HepG2 (cell line): ENCODE measurements around the gene TFAP2E. TPM values are rescaled to one million over a fixed set of nuclear protein-coding genes. Genes with fewer than 3 reads are reported as not detected.

Experiments used
- ATAC-seq: fragments of 200-7000 bp; cut with Tn5 transposase; 3 replicates; pipeline ENCODE4 v1.9.1; 2020; ENCODE audit warnings: mild to moderate bottlenecking, moderate library complexity
- BruUV-seq: library from RNA; stranded (reverse); fragments of 400-500 nt; replicated peaks from 2 replicates; lab custom pipeline; 2021; lab: Mats Ljungman, UMichigan
- CTCF ChIA-PET: fragments of 300-600 bp; formaldehyde crosslinking; extraction: SDS; loops from one replicate; lab custom pipeline; 2021; ENCODE audit warnings: low total read pairs, inconsistent platforms, low intra/inter-chr PET ratio; lab: Yijun Ruan, JAX
- POLR2A ChIA-PET: fragments of 350-600 bp; sonication (Branson Sonifier 250); formaldehyde crosslinking; loops from one replicate; lab custom pipeline; 2020; ENCODE audit warnings: antibody characterized with exemption, inconsistent platforms; lab: Yijun Ruan, JAX
- DNase-seq: peaks from one replicate; pipeline ENCODE4 v3.0.0-alpha.2; 2015; ENCODE audit warnings: low spot score
- FAIRE-seq: peaks from 3 replicates; lab custom pipeline; 2011; peaks lifted over from hg19 to GRCh38; lab: Jason Lieb, UNC
- H2AFZ ChIP-seq: one replicate; pipeline ENCODE4 v1.6.1; 2011; ENCODE audit warnings: low read length, inconsistent platforms
- H3K27ac ChIP-seq: fragments of 300-600 bp; 3 replicates; pipeline ENCODE4 v1.8.0; 2011; ENCODE audit warnings: mixed run types, mild to moderate bottlenecking, mixed read lengths, low read length, inconsistent platforms; ENCODE audit not compliant: insufficient read depth; ENCODE audit errors: extremely low read length
- H3K27me3 ChIP-seq, 2 experiments: fragments of 200-600 bp in 1 of 2; 2 replicates in 1 of 2; 3 replicates in 1 of 2; pipeline versions ENCODE4 v1.6.0 to v1.8.0; 2011; ENCODE audit warnings: low read length in 2 of 2, mild to moderate bottlenecking in 2 of 2, moderate library complexity in 2 of 2, inconsistent platforms in 1 of 2; ENCODE audit not compliant: insufficient read depth in 2 of 2, control insufficient read depth in 1 of 2
- H3K36me3 ChIP-seq, 2 experiments: fragments of 200-600 bp in 1 of 2; replicated peaks in 1 of 2; 2 replicates in 1 of 2; 3 replicates in 1 of 2; pipeline versions ENCODE4 v1.5.1 to v1.8.0; 2011; ENCODE audit warnings: low read length in 2 of 2, inconsistent platforms in 1 of 2; ENCODE audit not compliant: insufficient read depth in 2 of 2, control insufficient read depth in 1 of 2
- H3K4me1 ChIP-seq: 2 replicates; pipeline ENCODE4 v1.5.1; 2012; ENCODE audit warnings: low read length, inconsistent platforms; ENCODE audit not compliant: insufficient read depth
- H3K4me2 ChIP-seq: 2 replicates; pipeline ENCODE4 v1.6.0; 2011; ENCODE audit warnings: low read depth, low read length, inconsistent platforms
- H3K4me3 ChIP-seq, 3 experiments: fragments of 200-600 bp in 1 of 3; sonication (generic), shearing (Covaris generic) in 1 of 3; replicated peaks in 1 of 3; 2 replicates each; pipeline ENCODE4 v1.5.1; 2011 to 2016; ENCODE audit warnings: low read length in 3 of 3, inconsistent platforms in 2 of 3, low read depth in 2 of 3, mild to moderate bottlenecking in 2 of 3, control low read depth in 1 of 3, mixed read lengths in 1 of 3; ENCODE audit not compliant: insufficient read depth in 1 of 3
- H3K79me2 ChIP-seq: one replicate; pipeline ENCODE4 v1.6.1; 2011; ENCODE audit warnings: low read length, inconsistent platforms; ENCODE audit not compliant: insufficient read depth
- H3K9ac ChIP-seq: 2 replicates; pipeline ENCODE4 v1.6.0; 2011; ENCODE audit warnings: mild to moderate bottlenecking, low read depth, low read length, inconsistent platforms; ENCODE audit not compliant: insufficient read depth
- H3K9me3 ChIP-seq: 2 replicates; pipeline ENCODE4 v1.5.1; 2012; ENCODE audit warnings: mild to moderate bottlenecking, low read length
- H4K20me1 ChIP-seq: 2 replicates; pipeline ENCODE4 v1.6.0; 2011; ENCODE audit warnings: inconsistent platforms, mild to moderate bottlenecking, low read length, moderate library complexity; ENCODE audit not compliant: insufficient read depth
- AFF4 ChIP-seq: sonication (generic); formaldehyde crosslinking; IDR thresholded peaks from 2 replicates; pipeline ENCODE4 v1.4.0; 2020; ENCODE audit warnings: missing genetic modification reagents
- ETV6 ChIP-seq: sonication (generic); formaldehyde crosslinking; conservative IDR thresholded peaks from 2 replicates; pipeline ENCODE4 v1.4.0; 2020; ENCODE audit warnings: missing genetic modification reagents
- FOXA3 ChIP-seq: IDR thresholded peaks from 2 replicates; pipeline ENCODE4 v1.6.1; 2016; ENCODE audit warnings: missing genetic modification reagents, missing compliant biosample characterization
- MEF2D ChIP-seq: sonication (generic); formaldehyde crosslinking; IDR thresholded peaks from 2 replicates; pipeline ENCODE4 v1.5.1; 2020; ENCODE audit warnings: mild to moderate bottlenecking, missing genetic modification reagents
- NAIF1 ChIP-seq: sonication (generic); formaldehyde crosslinking; IDR thresholded peaks from 2 replicates; pipeline ENCODE4 v1.5.0; 2020; ENCODE audit warnings: mild to moderate bottlenecking, missing genetic modification reagents, borderline replicate concordance
- SAP130 ChIP-seq: IDR thresholded peaks from 2 replicates; pipeline ENCODE4 v1.6.1; 2016; ENCODE audit warnings: low read depth
- SATB2 ChIP-seq: sonication (generic); formaldehyde crosslinking; IDR thresholded peaks from 2 replicates; pipeline ENCODE4 v1.5.0; 2020; ENCODE audit warnings: missing genetic modification reagents
- TARDBP ChIP-seq: sonication (generic); formaldehyde crosslinking; IDR thresholded peaks from 2 replicates; pipeline ENCODE4 v1.8.0; 2022; ENCODE audit warnings: mild to moderate bottlenecking, missing genetic modification reagents
- ZBTB42 ChIP-seq: sonication (generic); formaldehyde crosslinking; IDR thresholded peaks from 2 replicates; pipeline ENCODE4 v1.5.0; 2020; ENCODE audit warnings: mild to moderate bottlenecking, missing genetic modification reagents
- ZFP1 ChIP-seq: IDR thresholded peaks from 2 replicates; pipeline ENCODE4 v1.6.1; 2016
- ZFY ChIP-seq: sonication (generic); formaldehyde crosslinking; IDR thresholded peaks from 2 replicates; pipeline ENCODE4 v1.4.0; 2020; ENCODE audit warnings: missing genetic modification reagents
- ZNF354B ChIP-seq: sonication (generic); formaldehyde crosslinking; IDR thresholded peaks from 2 replicates; pipeline ENCODE4 v1.8.0; 2022; ENCODE audit warnings: mild to moderate bottlenecking, missing genetic modification reagents
- ZNF501 ChIP-seq: sonication (generic); formaldehyde crosslinking; IDR thresholded peaks from 2 replicates; pipeline ENCODE4 v1.5.1; 2020; ENCODE audit warnings: mild to moderate bottlenecking, moderate library complexity, missing genetic modification reagents
- ZNF639 ChIP-seq: conservative IDR thresholded peaks from 2 replicates; pipeline ENCODE4 v1.6.1; 2018; ENCODE audit warnings: missing genetic modification reagents
- WGBS: methylation state at CpG from one replicate; pipeline ENCODE4 v1.1.6; 2017; ENCODE audit warnings: low lambda C conversion rate; 5-methylcytosine and 5-hydroxymethylcytosine counted together
- in situ Hi-C: cut with HindIII; loops from 2 replicates; pipeline ENCODE4 v1.10.0; 2017; ENCODE audit warnings: low pct_unique_long_range_greater_than_20kb; ENCODE audit not compliant: extremely low pct_ligation_motif_present
- intact Hi-C: fragments of 100-400 bp; cut with micrococcal nuclease; formaldehyde crosslinking; loops from one replicate; pipeline ENCODE4 v1.10.0; 2022; ENCODE audit not compliant: unreplicated experiment
- polyA plus RNA-seq, 8 experiments: library from polyadenylated mRNA; depleted of rRNA in 3 of 8; stranded (reverse) in 7 of 8; unstranded in 1 of 8; fragments of >200 nt; fragmentation: Illumina TruSeq in 4 of 8; extraction: Trizol in 4 of 8; gene quantifications; 2 replicates each; pipeline versions ENCODE4 v1.2.1 to v1.2.3, GENCODE V29; 2011 to 2016; ENCODE audit warnings: low read depth in 4 of 8, missing spikeins in 1 of 8, mixed read lengths in 1 of 8; ENCODE audit not compliant: insufficient read depth in 1 of 8
- total RNA-seq, 5 experiments: library from RNA; depleted of rRNA; stranded (reverse); fragments of >200 nt; fragmentation: Illumina TruSeq; extraction: Trizol; gene quantifications; 2 replicates each; pipeline ENCODE4 v1.2.3, GENCODE V29; 2016; ENCODE audit warnings: low read depth in 1 of 5

TFAP2E gene
- total and polyA plus RNA-seq, 2 of the 13 experiments (the other 11 are each of a cell fraction or from before 2014, with no cell fraction given) = 0.31 to 0.41 TPM

GRCh38 chr1:35603941-35604340 lies 30.8 kb downstream of the TFAP2E start (continued):
- no peak for TF ChIP-seq SATB2 (CRISPR knock-in tag)
- no peak for TF ChIP-seq ZFP1 (CRISPR knock-in tag)
- TF ChIP-seq ZNF354B (CRISPR knock-in tag) = no peak
- no peak for TF ChIP-seq FOXA3
- TF ChIP-seq SAP130 (CRISPR knock-in tag) = no peak

GRCh38 chr1:35605071-35605866 lies 32.2 kb downstream of the TFAP2E start:
- POLR2A ChIA-PET = no interaction called here

GRCh38 chr1:35605867-35606182 lies 32.7 kb downstream of the TFAP2E start:
- 97% methylated on average over 4 of the region's 4 CpGs for WGBS
- Histone ChIP-seq H3K27me3 (no peaks in the 10 kb centered on the region), H3K4me1 (no peaks in the 10 kb centered on the region), H3K9ac (no peak overlapping the region), H3K36me3 (peaks cover 28 to 83% of the 10 kb centered on the region in 2 experiments), H3K27ac (no peak overlapping the region), H3K4me3 (no peak overlapping the region), H4K20me1 (0 out of 2 replicates have a peak, but pooled peaks cover 2% of the 10 kb centered on the region), H2AFZ (no peak overlapping the region), H3K4me2 (no peak overlapping the region), H3K9me3 (no peaks in the 10 kb centered on the region), H3K79me2 (peaks cover 9% of the 10 kb centered on the region)
- in situ Hi-C loops = no loop called here
- DNase-seq = no peak
- ATAC-seq = no peak
- FAIRE-seq = no peak
- intact Hi-C loops = no loop called here
- ChIA-PET CTCF (no interaction called here), POLR2A (no interaction called here)
- no TSS peak for BruUV-seq
- TF ChIP-seq ZNF501 (CRISPR knock-in tag) (no peak), ZBTB42 (no peak), AFF4 (CRISPR knock-in tag) (no peak), ZFY (CRISPR knock-in tag) (no peak), MEF2D (CRISPR knock-in tag) (no peak), ZNF639 (CRISPR knock-in tag) (no peak)

More at GRCh38 chr1:35605071-35605866, 32.2 kb downstream of the TFAP2E start:
- no peak overlapping the region for H3K4me2 ChIP-seq
- H3K27ac ChIP-seq = no peak overlapping the region
- no peak overlapping the region for H3K9ac ChIP-seq
- H2AFZ ChIP-seq = no peak overlapping the region
- in situ Hi-C loops = no loop called here
- H3K36me3 ChIP-seq = peaks cover 28 to 79% of the 10 kb centered on the region in 2 experiments
- FAIRE-seq = no peak
- ATAC-seq = no peak
- H3K9me3 ChIP-seq = no peaks in the 10 kb centered on the region
- CTCF ChIA-PET = no interaction called here
- WGBS = 94% methylated on average over 6 of the region's 6 CpGs
- 0 out of 2 replicates have a peak, but pooled peaks cover 2% of the 10 kb centered on the region for H4K20me1 ChIP-seq
- H3K79me2 ChIP-seq = peaks cover 9% of the 10 kb centered on the region
- TF ChIP-seq NAIF1 (CRISPR knock-in tag) (no peak), ETV6 (CRISPR knock-in tag) (no peak), TARDBP (CRISPR knock-in tag) (no peak)
- TF ChIP-seq, all 625 proteins: peak for 0
- intact Hi-C loops = no loop called here
- Histone ChIP-seq H3K4me1 (no peaks in the 10 kb centered on the region), H3K27me3 (no peaks in the 10 kb centered on the region), H3K4me3 (no peak overlapping the region)
- DNase-seq = no peak
- BruUV-seq = no TSS peak
